NCI-H526 (cell line): ENCODE measurements around the gene MMP25.
"Not testable (repeated sequence)": the region's sequence is repeated elsewhere in the genome, so short reads cannot be mapped to it uniquely, and the experiment has no call there.

Source experiments
- DNase-seq, 2 experiments: peaks; one replicate each; lab custom pipeline; 2025; lab: John Stamatoyannopoulos, UW

Gene MMP25

GRCh38 chr16:3028716-3029319 lies 17.5 kb upstream of the MMP25 start:
- DNase-seq: no peak

- DNase-seq: peak in 1 of 2 experiments; percentile 34
Measured at GRCh38 chr16:3029491-3030221, 16.7 kb upstream of the MMP25 start.

GRCh38 chr16:3030222-3031212 lies 15.8 kb upstream of the MMP25 start:
- DNase-seq: no peak

- no peak for DNase-seq
Measured at GRCh38 chr16:3032624-3033023, 13.7 kb upstream of the MMP25 start.

- no peak for DNase-seq
Measured at GRCh38 chr16:3035289-3035971, 10.9 kb upstream of the MMP25 start.

- no peak for DNase-seq
Measured at GRCh38 chr16:3035972-3036725, 10.2 kb upstream of the MMP25 start.

- peak in 1 of 2 experiments; percentile 17 for DNase-seq
Measured at GRCh38 chr16:3036726-3037315, 9.5 kb upstream of the MMP25 start, which contains the start of gene BICDL2. Gene BICDL2, minus strand, starts transcription at chr16:3036944. Its CDS starts 1,448 bp downstream, at chr16:3035496.

- DNase-seq: peak in 1 of 2 experiments; percentile 31
Measured at GRCh38 chr16:3038256-3038655, 8.1 kb upstream of the MMP25 start.

- DNase-seq: no peak
Measured at GRCh38 chr16:3038896-3039295, 7.5 kb upstream of the MMP25 start.

GRCh38 chr16:3042376-3042775 lies 4.0 kb upstream of the MMP25 start:
- DNase-seq: no peak

GRCh38 chr16:3044708-3045107 lies 1.7 kb upstream of the MMP25 start:
- DNase-seq: no peak

- no peak for DNase-seq
Measured at GRCh38 chr16:3046641-3047386, 453 bp downstream of the MMP25 start.

- no peak for DNase-seq
Measured at GRCh38 chr16:3047387-3047720, 993 bp downstream of the MMP25 start.

GRCh38 chr16:3049921-3050481 lies 3.6 kb downstream of the MMP25 start:
- DNase-seq: no peak

- DNase-seq: no peak
Measured at GRCh38 chr16:3050487-3050886, 4.1 kb downstream of the MMP25 start.

GRCh38 chr16:3051009-3051408 lies 4.6 kb downstream of the MMP25 start:
- DNase-seq: no peak

GRCh38 chr16:3051494-3051893 lies 5.1 kb downstream of the MMP25 start:
- DNase-seq: no peak

GRCh38 chr16:3052571-3053329 lies 6.4 kb downstream of the MMP25 start:
- DNase-seq: not testable (repeated sequence)

- DNase-seq: not testable (repeated sequence)
Measured at GRCh38 chr16:3053330-3053710, 7.0 kb downstream of the MMP25 start.
